HUES6 (cell line): ENCODE data around the gene EXT2.

Experiments used
- H3K27ac ChIP-seq: 2 replicates; pipeline ENCODE4 v1.7.0; 2013; ENCODE audit warnings: low read depth, mild to moderate bottlenecking, low read length, inconsistent platforms
- H3K27me3 ChIP-seq: 2 replicates; pipeline ENCODE4 v1.6.1; 2013; ENCODE audit warnings: low read length; ENCODE audit not compliant: control insufficient read depth, insufficient read depth
- H3K36me3 ChIP-seq: 2 replicates; pipeline ENCODE4 v1.6.1; 2013; ENCODE audit warnings: low read length; ENCODE audit not compliant: control insufficient read depth, insufficient read depth
- H3K4me1 ChIP-seq: 2 replicates; pipeline ENCODE4 v1.6.1; 2013; ENCODE audit warnings: low read length; ENCODE audit not compliant: control insufficient read depth, insufficient read depth
- H3K4me3 ChIP-seq: 2 replicates; pipeline ENCODE4 v1.5.1; 2013; ENCODE audit warnings: low read depth, low read length
- H3K9ac ChIP-seq: one replicate; pipeline ENCODE4 v1.6.1; 2013; ENCODE audit warnings: mild to moderate bottlenecking, low read length
- H3K9me3 ChIP-seq: 2 replicates; pipeline ENCODE4 v1.6.1; 2013; ENCODE audit warnings: low read depth, low read length; ENCODE audit not compliant: control insufficient read depth, insufficient read depth

Gene EXT2

GRCh38 chr11:44095506-44096359 is at the start of gene EXT2:
Gene EXT2, plus strand, starts transcription at chr11:44095678. Its CDS starts 12,035 bp downstream, at chr11:44107713.
- Histone ChIP-seq H3K4me3 (peak within 1 kb of the TSS; percentile 95), H3K4me1 (peaks cover 4% of the 10 kb centered on the region; the same call in 1 of the 2 replicates), H3K9me3 (no peaks in the 10 kb centered on the region), H3K9ac (peak within 1 kb of the TSS; percentile 61), H3K27ac (no peak within 1 kb of the TSS), H3K36me3 (no peaks in the 10 kb centered on the region), H3K27me3 (no peaks in the 10 kb centered on the region; the same call in 1 of the 2 replicates)

- no peaks in the 10 kb centered on the region for H3K9me3 ChIP-seq
- no peaks in the 10 kb centered on the region for H3K27me3 ChIP-seq
- H3K4me3 ChIP-seq: no peak overlapping the region
- H3K9ac ChIP-seq: no peak overlapping the region
- no peak overlapping the region for H3K27ac ChIP-seq
- no peaks in the 10 kb centered on the region for H3K36me3 ChIP-seq
- H3K4me1 ChIP-seq: no peaks in the 10 kb centered on the region
Measured at GRCh38 chr11:44046182-44046581, 49.3 kb upstream of the EXT2 start.

DNA sequence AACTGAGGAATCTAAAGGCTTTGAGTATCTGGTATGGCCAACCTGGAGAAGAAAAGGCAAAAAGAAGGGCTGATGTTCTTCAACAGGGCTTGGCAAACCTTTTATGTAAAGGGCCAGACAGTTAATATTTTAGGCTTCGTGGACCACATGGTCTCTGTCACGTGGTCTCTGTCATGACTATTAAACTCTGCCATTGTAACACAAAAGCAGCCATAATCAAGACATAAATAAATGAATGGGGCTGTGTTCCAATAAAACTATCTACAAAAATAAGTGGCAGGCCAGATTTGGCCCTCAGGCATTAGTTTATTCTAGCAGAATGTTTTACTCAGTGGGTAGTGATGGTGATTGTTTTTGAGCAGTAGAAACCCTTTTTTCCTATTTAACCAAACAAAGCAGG is 48.2 kb upstream of the EXT2 start:
- no peaks in the 10 kb centered on the region for H3K4me1 ChIP-seq
- H3K36me3 ChIP-seq: no peaks in the 10 kb centered on the region
- no peaks in the 10 kb centered on the region for H3K9me3 ChIP-seq
- H3K9ac ChIP-seq: no peak overlapping the region
- H3K4me3 ChIP-seq: no peak overlapping the region
- no peaks in the 10 kb centered on the region for H3K27me3 ChIP-seq
- no peak overlapping the region for H3K27ac ChIP-seq

DNA sequence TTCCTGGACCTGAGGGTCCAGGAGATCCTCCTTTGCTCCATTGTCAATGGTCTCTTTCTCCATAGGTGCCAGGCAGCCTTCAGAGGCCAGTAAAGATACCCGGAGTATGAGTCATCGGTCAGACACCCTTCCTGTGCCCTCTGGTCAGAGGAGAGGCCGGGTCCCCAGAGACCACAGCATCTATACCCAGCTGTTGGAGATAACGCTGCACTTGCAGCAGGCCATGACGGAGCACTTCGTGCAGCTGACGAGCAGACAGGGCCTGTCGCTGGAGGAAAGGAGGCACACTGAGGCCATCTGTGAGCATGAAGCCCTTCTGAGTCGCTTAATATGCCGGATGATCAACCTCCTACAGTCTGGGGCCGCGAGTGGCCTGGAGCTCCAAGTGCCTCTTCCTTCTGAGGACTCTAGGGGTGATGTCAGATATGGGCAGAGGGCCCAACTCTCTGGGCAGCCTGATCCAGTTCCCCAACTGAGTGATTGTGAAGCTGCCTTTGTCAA is 47.5 kb upstream of the EXT2 start, which contains the start of gene ACCSL:
Gene ACCSL (plus strand): TSS at position 51 of the 501 bp plus-strand sequence. CDS start 56 bp downstream, at position 107.
- Histone ChIP-seq H3K9ac (no peak within 1 kb of the TSS), H3K36me3 (no peaks in the 10 kb centered on the region), H3K9me3 (no peaks in the 10 kb centered on the region), H3K4me3 (no peak within 1 kb of the TSS), H3K27me3 (no peaks in the 10 kb centered on the region), H3K4me1 (no peaks in the 10 kb centered on the region), H3K27ac (no peak within 1 kb of the TSS)

- Histone ChIP-seq H3K36me3 (no peaks in the 10 kb centered on the region), H3K27me3 (no peaks in the 10 kb centered on the region), H3K9ac (no peak overlapping the region), H3K4me3 (no peak overlapping the region), H3K9me3 (no peaks in the 10 kb centered on the region), H3K4me1 (no peaks in the 10 kb centered on the region), H3K27ac (no peak overlapping the region)
Measured at GRCh38 chr11:44049832-44050231, 45.6 kb upstream of the EXT2 start.

- no peak overlapping the region for H3K27ac ChIP-seq
- H3K4me1 ChIP-seq: no peaks in the 10 kb centered on the region
- no peaks in the 10 kb centered on the region for H3K9me3 ChIP-seq
Measured at GRCh38 chr11:44051171-44051570, 44.3 kb upstream of the EXT2 start.

GRCh38 chr11:44057340-44057739 is 38.1 kb upstream of the EXT2 start:
- Histone ChIP-seq H3K9ac (no peak overlapping the region), H3K9me3 (no peaks in the 10 kb centered on the region), H3K36me3 (no peaks in the 10 kb centered on the region), H3K4me1 (no peaks in the 10 kb centered on the region), H3K27me3 (no peaks in the 10 kb centered on the region), H3K4me3 (no peak overlapping the region), H3K27ac (no peak overlapping the region)

More at GRCh38 chr11:44051171-44051570, 44.3 kb upstream of the EXT2 start:
- no peak overlapping the region for H3K9ac ChIP-seq
- no peaks in the 10 kb centered on the region for H3K27me3 ChIP-seq
- H3K4me3 ChIP-seq: no peak overlapping the region
- no peaks in the 10 kb centered on the region for H3K36me3 ChIP-seq

GRCh38 chr11:44058275-44058674 is 37.2 kb upstream of the EXT2 start:
- Histone ChIP-seq H3K36me3 (no peaks in the 10 kb centered on the region), H3K4me1 (no peaks in the 10 kb centered on the region), H3K9ac (no peak overlapping the region), H3K27ac (no peak overlapping the region), H3K27me3 (no peaks in the 10 kb centered on the region), H3K9me3 (no peaks in the 10 kb centered on the region), H3K4me3 (no peak overlapping the region)

DNA sequence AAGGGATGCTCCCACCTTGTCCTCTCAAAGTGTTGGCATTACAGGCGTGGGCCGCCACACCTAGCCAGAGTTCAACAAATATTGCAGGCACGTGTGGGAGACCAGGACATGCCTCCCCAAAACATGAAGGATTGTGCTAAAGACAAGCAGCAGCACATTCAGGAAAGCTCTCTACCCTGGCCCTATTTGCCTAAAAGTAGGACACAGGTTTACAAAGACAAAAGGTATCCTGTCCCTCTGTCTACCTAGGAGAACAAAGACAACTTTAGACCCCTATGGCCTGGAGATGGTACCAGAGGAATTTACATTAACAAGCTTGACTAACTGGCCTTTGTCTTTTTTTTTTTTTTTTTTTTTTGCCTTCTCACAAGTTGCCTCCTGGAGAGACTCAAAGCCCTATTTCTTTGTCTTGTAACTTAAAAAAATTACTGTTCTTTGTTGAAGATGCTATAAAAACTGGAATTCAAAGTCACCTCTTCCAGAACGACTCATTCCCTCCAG is 30.3 kb upstream of the EXT2 start:
- H3K9ac ChIP-seq: no peak overlapping the region
- peak overlapping the region; percentile 73; the same call in 1 of the 2 replicates for H3K27ac ChIP-seq
- H3K4me3 ChIP-seq: peak overlapping the region; percentile 60
- H3K36me3 ChIP-seq: no peaks in the 10 kb centered on the region
- no peaks in the 10 kb centered on the region; the same call in 1 of the 2 replicates for H3K27me3 ChIP-seq
- peaks cover 16% of the 10 kb centered on the region for H3K4me1 ChIP-seq
- H3K9me3 ChIP-seq: no peaks in the 10 kb centered on the region

DNA sequence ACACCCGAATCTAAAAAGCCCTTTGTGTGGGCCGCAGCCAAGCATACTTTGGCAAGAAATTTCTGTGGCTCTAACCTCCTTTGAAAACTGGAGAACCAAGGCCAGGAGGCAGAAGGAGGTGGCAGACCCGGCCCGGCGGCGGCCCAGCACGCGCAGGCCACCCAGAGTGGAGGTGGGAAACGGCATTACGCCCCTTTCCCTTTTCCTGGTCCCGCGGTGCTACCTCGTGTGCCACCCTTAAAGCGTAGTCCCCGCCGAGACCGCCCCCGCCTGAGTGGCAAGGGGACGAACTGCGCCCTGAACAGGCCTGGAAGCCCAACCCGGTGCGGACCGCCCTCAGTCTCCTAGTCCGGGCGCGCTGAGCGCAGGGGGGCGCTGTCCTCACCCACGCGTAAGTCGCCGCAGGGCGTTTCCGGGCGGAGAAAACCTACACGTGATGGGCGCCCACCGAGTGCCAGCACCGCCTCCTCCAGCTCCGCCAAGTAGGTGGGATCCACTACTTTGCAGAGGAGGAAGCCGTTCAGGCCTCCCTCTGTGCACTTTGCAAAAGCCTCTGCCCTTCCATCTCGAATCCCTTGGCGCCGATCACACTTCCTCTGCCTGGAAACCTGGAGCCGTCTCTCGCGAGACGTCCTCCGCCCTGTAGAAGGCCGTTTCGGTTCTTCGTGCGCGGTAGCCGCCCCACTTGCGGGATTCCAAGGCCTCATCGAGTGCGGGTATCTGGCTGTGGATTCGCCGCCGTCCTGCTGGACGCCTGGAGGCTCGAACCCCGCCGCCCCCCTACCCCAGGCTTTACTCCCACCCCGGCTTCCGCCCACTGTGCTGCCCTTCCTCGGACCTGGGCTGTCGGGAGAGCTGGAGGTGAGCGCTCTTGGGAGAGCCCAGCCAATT is 29.4 kb upstream of the EXT2 start, which contains the start of gene ACCS:
Gene ACCS (plus strand): TSS at position 430 of the 891 bp plus-strand sequence. CDS start 1,358 bp downstream, outside the sequence.
- Histone ChIP-seq H3K9me3 (no peaks in the 10 kb centered on the region), H3K4me3 (peak within 1 kb of the TSS; percentile 60), H3K9ac (peak within 1 kb of the TSS; percentile 73), H3K4me1 (peaks cover 16% of the 10 kb centered on the region), H3K27ac (peak within 1 kb of the TSS; percentile 73), H3K27me3 (no peaks in the 10 kb centered on the region; the same call in 1 of the 2 replicates), H3K36me3 (no peaks in the 10 kb centered on the region)
